ENCODE data around the gene TPCN1. TPM values are rescaled to one million over a fixed set of nuclear protein-coding genes. Genes with fewer than 3 reads are reported as not detected.

TPCN1 gene
- total and polyA plus RNA-seq, 11 donors: 22.6 to 136 (median 80.5) TPM

GRCh38 chr12:113334786-113335539 is 113.7 kb downstream of the TPCN1 start, which contains the start of gene SLC8B1:
SLC8B1 (minus strand) TSS chr12:113335109; CDS start chr12:113332878, 2,231 bp downstream.
- H3K36me3 ChIP-seq: peaks cover 0 to 27% (median 21%) of the 10 kb centered on the region in 9 donors
- intact Hi-C loops (cut with DNase I): loop anchor here in 4 of 10 donors (1.0 to 2.0 kb wide), 2 partner anchors 23 to 24 kb away; partner anchors contain the start of gene PLBD2 (in 4 of the 4)

GRCh38 chr12:113339540-113339939 is 118.3 kb downstream of the TPCN1 start:
- TF ChIP-seq CTCF (IDR thresholded peaks at IDR 0.05) (no peak), POLR2A (IDR thresholded peaks at IDR 0.05) (no peak)
- no peaks in the 10 kb centered on the region for H3K27me3 ChIP-seq
- no peak overlapping the region for H3K4me3 ChIP-seq
- 94 to 96% (median 95%) methylated on average over 5 of the region's 5 CpGs for WGBS, 4 donors
- H3K36me3 ChIP-seq: no peaks in the 10 kb centered on the region
- H3K27ac ChIP-seq: no peak overlapping the region
- intact Hi-C loops (cut with DNase I): no loop called here
- ATAC-seq (no peak), DNase-seq (no peak)
- H3K4me1 ChIP-seq: peaks cover 0 to 12% (median 4%) of the 10 kb centered on the region in 12 donors
- no peaks in the 10 kb centered on the region for H3K9me3 ChIP-seq

More at GRCh38 chr12:113334786-113335539, 113.7 kb downstream of the TPCN1 start, which contains the start of gene SLC8B1:
- TF ChIP-seq POLR2A (IDR thresholded peaks at IDR 0.05) (peak in 1 of 2 donors; percentile 97), CTCF (IDR thresholded peaks at IDR 0.05) (no peak)
- H3K9me3 ChIP-seq: no peaks in the 10 kb centered on the region
- H3K4me3 ChIP-seq: peak within 1 kb of the TSS; percentile 55 to 98 (median 78)
- peaks cover 0 to 33% (median 16%) of the 10 kb centered on the region in 12 donors for H3K4me1 ChIP-seq
- peak; percentile 88 to 96 (median 92) for DNase-seq
- no peaks in the 10 kb centered on the region for H3K27me3 ChIP-seq
- 1% methylated on average over 29 to 62 of the region's 62 CpGs for WGBS, 4 donors
- peak within 1 kb of the TSS in 11 of 12 donors; percentile 59 to 94 (median 76) for H3K27ac ChIP-seq
- ATAC-seq: peak; percentile 95 to 100 (median 100)

GRCh38 chr12:113340061-113340460 is 118.8 kb downstream of the TPCN1 start:
- TF ChIP-seq CTCF (IDR thresholded peaks at IDR 0.05): no peak
- no peak for TF ChIP-seq POLR2A (IDR thresholded peaks at IDR 0.05)
- intact Hi-C loops (cut with DNase I): no loop called here
- Histone ChIP-seq H3K36me3 (no peaks in the 10 kb centered on the region), H3K4me1 (peaks cover 0 to 12% (median 3%) of the 10 kb centered on the region in 12 donors), H3K4me3 (no peak overlapping the region), H3K27me3 (no peaks in the 10 kb centered on the region), H3K27ac (no peak overlapping the region), H3K9me3 (no peaks in the 10 kb centered on the region)
- 76 to 80% (median 77%) methylated on average over 3 of the region's 3 CpGs for WGBS, 4 donors
- ATAC-seq (no peak), DNase-seq (no peak)

GRCh38 chr12:113341535-113341934 is 120.3 kb downstream of the TPCN1 start:
- Histone ChIP-seq H3K9me3 (no peaks in the 10 kb centered on the region), H3K27ac (no peak overlapping the region), H3K27me3 (no peaks in the 10 kb centered on the region), H3K4me1 (no peaks in the 10 kb centered on the region), H3K4me3 (no peak overlapping the region), H3K36me3 (no peaks in the 10 kb centered on the region)
- WGBS, 4 donors: 84 to 88% (median 87%) methylated on average over 6 of the region's 6 CpGs
- intact Hi-C loops (cut with DNase I): no loop called here
- ATAC-seq: peak in 1 of 4 donors; percentile 38
- DNase-seq: no peak
- TF ChIP-seq POLR2A (IDR thresholded peaks at IDR 0.05) (no peak), CTCF (IDR thresholded peaks at IDR 0.05) (no peak)
